Measurements from ENCODE around the gene CAPN5.

- TF ChIP-seq POLR2A (IDR thresholded peaks at IDR 0.05; ENCODE audit: extremely low read depth, insufficient read length) (no peak), CTCF (IDR thresholded peaks at IDR 0.05; ENCODE audit: low read depth, low read length) (no peak), MYC (IDR thresholded peaks at IDR 0.05; ENCODE audit: low read depth, low read length) (no peak)
- TF ChIP-seq, protein P1, sequence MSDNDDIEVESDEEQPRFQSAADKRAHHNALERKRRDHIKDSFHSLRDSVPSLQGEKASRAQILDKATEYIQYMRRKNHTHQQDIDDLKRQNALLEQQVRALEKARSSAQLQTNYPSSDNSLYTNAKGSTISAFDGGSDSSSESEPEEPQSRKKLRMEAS (IDR thresholded peaks at IDR 0.05; ENCODE audit: low read depth, low read length): no peak
Observed at GRCh38 chr11:77166021-77166420, 99.2 kb downstream of the CAPN5 start.

Data from NB4 (cell line).